GM12872 (cell line): Measurements from ENCODE around the gene NKX1-1.

Source experiments
- CTCF ChIP-seq: IDR thresholded peaks from 3 replicates; pipeline ENCODE4 v1.5.1; 2011; ENCODE audit warnings: low read depth, mild to moderate bottlenecking, low read length, moderate library complexity; ENCODE audit not compliant: insufficient read depth

The NKX1-1 gene

GRCh38 chr4:1419708-1420107 lies 13.5 kb upstream of the NKX1-1 start:
- TF ChIP-seq CTCF, result no peak

- no peak for TF ChIP-seq CTCF
These were observed 12.4 kb upstream of the NKX1-1 start for GRCh38 chr4:1418494-1419285.

DNA sequence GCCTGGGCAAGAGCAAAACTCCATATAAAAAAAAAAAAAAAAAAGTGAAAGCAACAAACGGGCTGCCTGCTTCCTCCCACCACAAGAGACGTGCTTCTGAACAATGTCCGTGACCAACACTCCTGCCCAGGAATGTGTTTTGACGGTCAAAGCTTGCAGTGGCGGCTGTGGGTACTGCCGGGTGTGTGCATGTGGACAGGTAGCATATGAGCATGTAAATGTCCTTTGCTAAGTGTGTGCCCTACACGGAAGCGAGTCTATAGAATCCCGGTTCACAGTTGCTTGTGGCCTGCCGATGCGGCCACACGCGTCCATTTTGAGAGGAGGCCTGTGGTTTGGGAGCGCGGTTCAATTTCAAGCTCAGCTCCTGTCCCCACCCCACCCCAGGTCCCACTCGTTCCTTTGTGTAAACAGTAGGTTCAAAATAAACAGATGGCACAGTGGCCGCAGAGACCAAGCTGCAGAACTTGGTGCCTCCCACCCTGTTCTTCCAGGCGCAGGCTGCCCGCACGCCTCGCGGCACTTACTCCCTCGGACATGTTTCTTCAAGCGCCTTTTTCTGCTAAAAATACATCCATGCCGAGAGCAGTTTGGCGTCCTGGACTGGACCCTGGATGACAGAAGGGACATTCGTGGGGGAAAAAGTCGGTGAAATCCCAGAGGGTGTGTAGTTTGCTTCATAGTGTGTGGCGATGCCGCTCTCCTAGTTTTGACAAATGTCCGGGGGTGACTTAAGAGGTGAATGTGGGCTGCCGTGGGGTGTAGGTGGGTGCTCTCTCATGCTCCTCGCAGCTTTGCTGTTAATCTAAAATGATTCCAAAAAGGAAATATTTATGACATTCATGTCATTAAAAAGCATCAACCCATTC lies 11.5 kb upstream of the NKX1-1 start:
- TF ChIP-seq CTCF, result no peak; the same call in 2 of the 3 replicates

DNA sequence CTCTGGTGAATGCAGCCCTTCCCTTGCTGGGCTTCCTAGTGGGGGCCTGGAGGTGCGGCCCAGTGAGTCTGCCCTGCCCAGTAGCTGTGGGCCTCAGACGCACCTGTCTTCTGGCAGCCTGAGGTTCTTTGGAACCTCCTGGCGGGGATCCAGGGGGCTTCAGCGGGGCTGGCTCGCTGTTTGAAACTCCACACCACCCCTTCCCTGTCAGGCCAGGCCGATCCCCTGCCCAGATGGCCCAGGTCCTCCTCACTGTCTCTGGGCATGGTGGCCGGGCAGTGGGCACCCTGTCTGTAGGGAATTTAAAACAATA lies 10.7 kb upstream of the NKX1-1 start:
- no peak for TF ChIP-seq CTCF

- no peak for TF ChIP-seq CTCF
These were observed 10.1 kb upstream of the NKX1-1 start for GRCh38 chr4:1416051-1416947.

DNA sequence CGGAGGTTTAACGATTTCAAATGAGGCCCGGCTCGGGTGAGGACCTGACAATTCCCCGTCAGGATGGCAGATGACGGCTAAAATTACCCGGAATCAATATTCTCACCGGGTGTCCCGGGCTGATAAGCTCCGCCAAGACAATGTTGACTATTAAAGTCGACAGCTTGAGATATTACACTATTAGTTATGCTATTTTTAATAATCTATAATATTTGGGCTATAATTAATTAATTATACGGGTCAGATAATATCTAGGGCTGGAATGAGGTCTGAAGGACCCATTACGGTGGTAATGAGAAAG lies 9.4 kb upstream of the NKX1-1 start:
- TF ChIP-seq CTCF, result no peak

DNA sequence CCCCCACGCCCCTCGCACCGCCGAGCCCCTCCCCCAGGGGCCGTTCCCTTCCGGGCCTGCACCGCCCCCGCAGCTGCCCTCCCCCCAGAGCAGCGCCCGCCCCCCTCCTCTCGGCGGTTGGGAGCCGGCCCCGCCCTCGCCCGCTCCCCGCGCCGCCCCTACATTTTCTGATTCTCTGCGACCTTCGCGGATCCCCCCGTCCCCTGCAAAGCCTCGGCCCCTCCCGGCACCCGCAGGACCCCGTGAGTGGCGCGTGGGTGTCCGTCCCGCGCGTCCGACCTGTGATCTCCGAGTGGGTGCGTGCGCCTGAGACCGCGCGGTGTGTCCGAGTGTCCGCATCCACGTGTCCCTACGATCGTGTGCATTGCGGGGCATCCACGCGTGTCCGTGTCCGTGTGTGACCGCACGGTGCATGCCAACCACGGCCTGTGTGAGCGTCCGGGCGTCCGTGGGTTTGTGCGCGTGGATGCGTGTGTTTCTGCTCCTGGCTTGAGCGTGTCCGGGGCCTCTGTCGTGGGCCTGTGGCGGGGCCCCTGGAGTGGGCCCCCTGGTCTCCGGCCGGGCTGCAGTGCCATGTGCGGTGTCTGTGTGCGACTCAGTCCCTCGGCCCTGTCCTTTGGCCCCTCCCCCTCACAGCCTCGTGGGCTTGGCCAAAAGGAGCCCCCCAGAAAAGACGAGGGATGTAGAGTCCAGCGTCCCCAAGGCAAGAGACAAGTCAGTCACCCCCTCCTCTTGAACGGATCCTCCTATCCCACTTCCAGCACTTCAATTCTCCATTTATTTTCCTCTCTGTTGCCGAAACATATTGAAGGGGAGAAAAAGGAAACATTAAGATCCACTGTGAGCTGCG lies 8.8 kb upstream of the NKX1-1 start:
- TF ChIP-seq CTCF, result no peak
